ENCODE measurements around the gene FBXW11. TPM values are rescaled to one million over a fixed set of nuclear protein-coding genes. Genes with fewer than 3 reads are reported as not detected.

FBXW11 gene
- total and polyA plus RNA-seq, 2 of the 8 experiments (the other 6 are each of a cell fraction or from before 2014, with no cell fraction given) = 45.0 to 75.6 TPM

DNA sequence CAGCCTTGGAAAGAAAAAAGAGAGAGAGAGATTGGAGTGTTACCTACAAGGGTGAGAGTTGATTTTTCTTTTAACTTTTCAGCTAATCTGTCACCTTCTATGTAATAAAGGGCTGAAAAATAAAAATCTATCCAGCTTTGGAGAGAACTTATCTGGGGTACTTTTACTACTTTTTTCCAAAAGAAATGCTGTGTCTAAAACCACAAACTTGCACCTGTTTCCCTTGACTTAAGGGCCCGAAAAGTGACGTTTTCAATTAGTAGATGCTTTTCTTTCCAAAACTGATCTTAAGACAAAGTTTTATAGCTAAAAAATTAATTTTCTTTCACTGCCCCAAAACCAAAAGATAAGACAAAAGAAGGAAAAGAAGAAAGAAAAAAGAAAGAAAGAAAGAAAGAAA, 172.0 kb downstream of the FBXW11 start:
- H3K4ac ChIP-seq (replicated peaks; ENCODE audit: insufficient read length, low read depth, low read length) = no peak overlapping the region
- H2BK20ac ChIP-seq (ENCODE audit: low read length) = no peak overlapping the region
- no peak overlapping the region for H2BK15ac ChIP-seq (ENCODE audit: low read length)
- no peak overlapping the region for H3K4me3 ChIP-seq (ENCODE audit: extremely low read depth in 1 of 4, insufficient read depth in 2 of 4, low read depth in 3 of 4, low read length in 4 of 4)
- TF ChIP-seq JUND (IDR thresholded peaks at IDR 0.05; ENCODE audit: low read length) = no peak
- no peak for TF ChIP-seq POU5F1 (IDR thresholded peaks at IDR 0.05; ENCODE audit: low read depth, low read length)
- TF ChIP-seq RBBP5 (IDR thresholded peaks at IDR 0.05; ENCODE audit: borderline replicate concordance, low read depth, low read length) = no peak
- no peak for TF ChIP-seq RAD21 (IDR thresholded peaks at IDR 0.05 in 1 of 2, conservative IDR thresholded peaks at IDR 0.05 in 1 of 2; ENCODE audit: low read depth in 2 of 2, low read length in 2 of 2)
- TF ChIP-seq CHD2 (IDR thresholded peaks at IDR 0.05; ENCODE audit: low read length) = no peak
- TF ChIP-seq KDM4A (IDR thresholded peaks at IDR 0.05; ENCODE audit: low read depth, low read length, severe bottlenecking) = no peak
- TF ChIP-seq RNF2 (IDR thresholded peaks at IDR 0.05; ENCODE audit: borderline replicate concordance, low read depth, low read length, missing control alignments, poor library complexity, severe bottlenecking) = no peak
- no peak overlapping the region for H2AFZ ChIP-seq (ENCODE audit: low read length)
- no peak overlapping the region for H2AK5ac ChIP-seq (ENCODE audit: low read depth, low read length)
- no peak overlapping the region for H3K4me2 ChIP-seq (ENCODE audit: insufficient read depth in 1 of 2, low read depth in 2 of 2, low read length in 2 of 2)
- H3K18ac ChIP-seq (ENCODE audit: extremely low read depth, low read length) = no peak overlapping the region
- POLR2A ChIA-PET (ENCODE audit: partially characterized antibody) = no interaction called here
- no peak overlapping the region for H4K8ac ChIP-seq (ENCODE audit: extremely low read depth, insufficient read depth, low read length)
- H3K79me2 ChIP-seq (ENCODE audit: control insufficient read depth in 1 of 2, insufficient read depth in 2 of 2, low read length in 2 of 2) = no peaks in the 10 kb centered on the region
- no peaks in the 10 kb centered on the region for H3K27me3 ChIP-seq (replicated peaks in 1 of 4; ENCODE audit: control insufficient read depth in 3 of 4, extremely low read depth in 1 of 4, insufficient read depth in 3 of 4, low read length in 3 of 4)
- no peak for FAIRE-seq
- H2BK5ac ChIP-seq (ENCODE audit: low read depth, low read length) = no peak overlapping the region
- no peak overlapping the region for H3K14ac ChIP-seq (ENCODE audit: insufficient read length)
- H3K79me1 ChIP-seq (ENCODE audit: low read depth, low read length) = no peaks in the 10 kb centered on the region; the same call in 1 of the 2 replicates
- H3K23me2 ChIP-seq (ENCODE audit: low read depth, low read length) = no peaks in the 10 kb centered on the region
- WGBS, 2 experiments (ENCODE audit: extremely low coverage in 1 of 2, insufficient coverage in 1 of 2, insufficient read length in 1 of 2, insufficient replicate concordance in 2 of 2, low coverage in 1 of 2, low lambda C conversion rate in 2 of 2, missing lambda C conversion rate in 1 of 2) = 87% methylated on average over 2 of the region's 2 CpGs; no CpG with 5 or more reads in 1 of the 2 experiments
- H4K5ac ChIP-seq (ENCODE audit: insufficient read length, low read depth, low read length) = no peak overlapping the region
- peaks cover under 1 to 12% of the 10 kb centered on the region in 2 experiments; a peak in 2 of 4 replicates for H3K9me3 ChIP-seq (ENCODE audit: insufficient read depth in 2 of 2, low read depth in 1 of 2, low read length in 1 of 2)
- CTCF ChIA-PET (ENCODE audit: partially characterized antibody) = interaction anchor here (0.6 to 2.3 kb wide), 8 partner anchors 8 to 352 kb away, joined by 3 to 6 read pairs (median 3); no protein-coding TSS in a partner anchor
- H4K91ac ChIP-seq (replicated peaks; ENCODE audit: insufficient read length, low read length) = no peak overlapping the region
- H3K23ac ChIP-seq (ENCODE audit: insufficient read length) = no peak overlapping the region
- H3K4me1 ChIP-seq (replicated peaks in 1 of 4; ENCODE audit: control insufficient read depth in 3 of 4, insufficient read depth in 4 of 4, low read length in 3 of 4) = no peaks in the 10 kb centered on the region
- no peak for DNase-seq (ENCODE audit: low read depth in 1 of 2, low spot score in 2 of 2)
- no peak overlapping the region for H3K27ac ChIP-seq (ENCODE audit: low read depth, low read length)
- H4K20me1 ChIP-seq (replicated peaks in 1 of 2; ENCODE audit: control insufficient read depth in 1 of 2, insufficient read depth in 2 of 2, low read length in 2 of 2) = no peaks in the 10 kb centered on the region
- H2BK120ac ChIP-seq (replicated peaks; ENCODE audit: low read depth, low read length) = no peak overlapping the region
- no peak overlapping the region for H2BK12ac ChIP-seq (ENCODE audit: low read depth, low read length)
- H3K56ac ChIP-seq (replicated peaks; ENCODE audit: insufficient read length, low read depth, low read length) = no peak overlapping the region
- H3K36me3 ChIP-seq (ENCODE audit: control insufficient read depth in 2 of 4, insufficient read depth in 4 of 4, low read length in 3 of 4) = no peaks in the 10 kb centered on the region
- no peak overlapping the region for H3K9ac ChIP-seq (replicated peaks in 1 of 4; ENCODE audit: extremely low read depth in 1 of 4, low read depth in 3 of 4, low read length in 3 of 4)

All from H1 (cell line).